OCI-LY3 (cell line): Measurements from ENCODE around the gene WDR13.
A peak's percentile ranks its signal among the peaks of the same experiment; 100 is the strongest.

ENCODE experiments used
- EZH2phosphoT487 ChIP-seq: fragments of 200-600 bp; shearing (Covaris generic); IDR thresholded peaks from 2 replicates; pipeline ENCODE4 v1.6.1; 2018; ENCODE audit warnings: antibody characterized with exemption, mixed run types, low read depth
- TF ChIP-seq, protein P1 (sequence below): fragments of 200-600, 300-600 bp; sonication (generic); IDR thresholded peaks from 2 replicates; pipeline ENCODE4 v1.5.1; 2014; ENCODE audit warnings: antibody characterized with exemption, low read length, low read depth

DNA sequence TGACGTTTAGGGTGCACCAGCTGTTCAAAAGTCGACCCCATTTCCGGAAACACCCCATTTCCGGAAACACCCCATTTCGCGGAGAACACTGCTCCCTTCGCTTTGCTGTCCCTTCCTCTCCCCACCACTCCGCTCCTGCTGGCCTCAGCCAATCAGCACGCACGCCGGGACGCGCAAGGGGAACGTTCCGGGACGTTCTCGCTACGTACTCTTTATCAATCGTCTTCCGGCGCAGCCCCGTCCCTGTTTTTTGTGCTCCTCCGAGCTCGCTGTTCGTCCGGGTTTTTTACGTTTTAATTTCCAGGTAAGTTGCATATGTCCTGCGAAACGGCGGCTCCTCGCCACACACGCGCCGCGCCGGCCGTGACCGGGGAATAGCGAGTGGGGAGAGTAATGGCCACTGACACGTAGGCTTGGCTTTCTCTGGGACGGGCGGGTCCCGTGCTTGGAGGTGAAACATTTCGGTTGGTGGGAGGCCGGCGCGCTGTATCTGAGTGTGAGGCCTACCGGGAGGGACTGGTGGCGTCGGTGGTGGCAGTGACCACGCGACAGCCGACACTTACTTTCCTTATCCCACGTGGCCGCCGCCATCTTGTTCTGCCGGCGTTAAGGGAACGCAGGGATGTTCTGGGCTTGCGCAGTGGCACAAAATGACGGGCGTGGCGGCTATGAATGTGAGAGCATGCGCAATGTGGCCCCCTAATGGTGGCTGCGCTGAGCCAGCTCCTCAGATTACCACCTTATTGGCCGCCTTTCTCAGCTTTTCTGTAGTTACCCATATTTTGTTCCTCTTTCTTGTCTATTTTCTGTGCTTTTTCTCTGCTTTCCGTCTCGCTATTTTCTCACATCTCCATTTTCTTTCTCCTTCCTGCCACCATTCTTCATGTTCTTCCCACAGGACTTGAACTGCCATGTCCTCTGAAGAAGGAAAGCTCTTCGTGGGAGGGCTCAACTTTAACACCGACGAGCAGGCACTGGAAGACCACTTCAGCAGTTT lies 22.7 kb upstream of the WDR13 start, which contains the start of gene RBM3:
- TF ChIP-seq, protein P1, sequence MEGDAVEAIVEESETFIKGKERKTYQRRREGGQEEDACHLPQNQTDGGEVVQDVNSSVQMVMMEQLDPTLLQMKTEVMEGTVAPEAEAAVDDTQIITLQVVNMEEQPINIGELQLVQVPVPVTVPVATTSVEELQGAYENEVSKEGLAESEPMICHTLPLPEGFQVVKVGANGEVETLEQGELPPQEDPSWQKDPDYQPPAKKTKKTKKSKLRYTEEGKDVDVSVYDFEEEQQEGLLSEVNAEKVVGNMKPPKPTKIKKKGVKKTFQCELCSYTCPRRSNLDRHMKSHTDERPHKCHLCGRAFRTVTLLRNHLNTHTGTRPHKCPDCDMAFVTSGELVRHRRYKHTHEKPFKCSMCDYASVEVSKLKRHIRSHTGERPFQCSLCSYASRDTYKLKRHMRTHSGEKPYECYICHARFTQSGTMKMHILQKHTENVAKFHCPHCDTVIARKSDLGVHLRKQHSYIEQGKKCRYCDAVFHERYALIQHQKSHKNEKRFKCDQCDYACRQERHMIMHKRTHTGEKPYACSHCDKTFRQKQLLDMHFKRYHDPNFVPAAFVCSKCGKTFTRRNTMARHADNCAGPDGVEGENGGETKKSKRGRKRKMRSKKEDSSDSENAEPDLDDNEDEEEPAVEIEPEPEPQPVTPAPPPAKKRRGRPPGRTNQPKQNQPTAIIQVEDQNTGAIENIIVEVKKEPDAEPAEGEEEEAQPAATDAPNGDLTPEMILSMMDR, result peak; percentile 36
- TF ChIP-seq EZH2phosphoT487, result no peak
